RWPE1 (cell line): ENCODE measurements around the gene ZIC2.

Source experiments
- CTCF ChIA-PET: fragments of 350-600 bp; sonication (Branson Sonifier 250); formaldehyde crosslinking; extraction: SDS; loops from one replicate; lab custom pipeline; 2021; lab: Yijun Ruan, JAX
- POLR2A ChIA-PET: fragments of 400-600 bp; formaldehyde crosslinking; extraction: SDS; loops from one replicate; lab custom pipeline; 2020; ENCODE audit warnings: antibody characterized with exemption; ENCODE audit not compliant: low non-redundant PET; lab: Yijun Ruan, JAX
- DNase-seq: peaks from one replicate; pipeline ENCODE4 v3.0.0; 2012; ENCODE audit warnings: low spot score
- H3K27ac ChIP-seq: fragments of 450-650 bp; 2 replicates; pipeline ENCODE4 v1.5.1; 2017
- CTCF ChIP-seq: fragments of 450-650 bp; conservative IDR thresholded peaks from 2 replicates; pipeline ENCODE4 v1.5.1; 2017; ENCODE audit warnings: low read depth, mild to moderate bottlenecking

Gene ZIC2

GRCh38 chr13:99968521-99969452 lies 12.8 kb upstream of the ZIC2 start:
- TF ChIP-seq CTCF, result no peak
- POLR2A ChIA-PET, result no interaction called here
- CTCF ChIA-PET, result no interaction called here
- no peak overlapping the region for H3K27ac ChIP-seq
- DNase-seq, result no peak

- no peak for TF ChIP-seq CTCF
- no peak overlapping the region for H3K27ac ChIP-seq
- CTCF ChIA-PET, result no interaction called here
- POLR2A ChIA-PET, result no interaction called here
- DNase-seq, result no peak
Measured at GRCh38 chr13:99969453-99969918, 12.1 kb upstream of the ZIC2 start.

GRCh38 chr13:99969919-99970650 lies 11.5 kb upstream of the ZIC2 start:
- POLR2A ChIA-PET, result no interaction called here
- CTCF ChIA-PET, result no interaction called here
- H3K27ac ChIP-seq, result no peak overlapping the region
- no peak for TF ChIP-seq CTCF
- DNase-seq, result no peak

GRCh38 chr13:99970651-99971575 lies 10.7 kb upstream of the ZIC2 start:
- no peak overlapping the region for H3K27ac ChIP-seq
- ChIA-PET POLR2A (no interaction called here), CTCF (no interaction called here)
- DNase-seq, result no peak
- TF ChIP-seq CTCF, result no peak

GRCh38 chr13:99971576-99972189 lies 9.9 kb upstream of the ZIC2 start, which contains the start of gene ZIC5:
ZIC5 (minus strand) TSS chr13:99971767; CDS start chr13:99971603, 164 bp downstream.
- H3K27ac ChIP-seq, result no peak within 1 kb of the TSS
- POLR2A ChIA-PET, result no interaction called here
- CTCF ChIA-PET, result no interaction called here

More at GRCh38 chr13:99971576-99972189, 9.9 kb upstream of the ZIC2 start, which contains the start of gene ZIC5:
- no peak for DNase-seq
- no peak for TF ChIP-seq CTCF
